Activated CD8-positive, alpha-beta memory T cell treated with anti-CD3 and anti-CD28 coated beads for 48 hours (primary cell): ENCODE measurements around the gene SLC9A2.

Experiments
- DNase-seq, 3 experiments: peaks; one replicate each; pipeline ENCODE4 v3.0.0-alpha.2; 2020; ENCODE audit warnings: low read depth in 2 of 3, low spot score in 2 of 3

The SLC9A2 gene

DNA sequence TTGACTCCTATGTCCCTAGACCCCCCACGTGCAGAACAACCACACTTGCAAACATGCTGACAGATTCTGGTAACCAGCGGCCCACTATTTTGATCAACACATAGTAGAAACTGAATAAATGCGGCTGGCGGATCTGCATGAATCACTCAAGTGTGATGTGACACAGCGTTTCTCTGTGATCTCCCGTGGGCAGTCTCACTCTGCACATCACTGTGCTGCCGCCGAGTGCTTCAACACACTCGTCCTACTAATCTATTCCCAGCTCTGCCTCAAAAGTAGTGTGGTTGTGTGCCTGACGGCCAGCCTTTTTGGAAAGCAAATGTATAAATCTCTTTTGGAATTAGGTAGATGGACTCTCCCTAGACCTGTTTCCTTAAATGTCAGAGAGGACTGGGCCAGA lies 105.2 kb downstream of the SLC9A2 start:
- DNase-seq, result no peak

DNA sequence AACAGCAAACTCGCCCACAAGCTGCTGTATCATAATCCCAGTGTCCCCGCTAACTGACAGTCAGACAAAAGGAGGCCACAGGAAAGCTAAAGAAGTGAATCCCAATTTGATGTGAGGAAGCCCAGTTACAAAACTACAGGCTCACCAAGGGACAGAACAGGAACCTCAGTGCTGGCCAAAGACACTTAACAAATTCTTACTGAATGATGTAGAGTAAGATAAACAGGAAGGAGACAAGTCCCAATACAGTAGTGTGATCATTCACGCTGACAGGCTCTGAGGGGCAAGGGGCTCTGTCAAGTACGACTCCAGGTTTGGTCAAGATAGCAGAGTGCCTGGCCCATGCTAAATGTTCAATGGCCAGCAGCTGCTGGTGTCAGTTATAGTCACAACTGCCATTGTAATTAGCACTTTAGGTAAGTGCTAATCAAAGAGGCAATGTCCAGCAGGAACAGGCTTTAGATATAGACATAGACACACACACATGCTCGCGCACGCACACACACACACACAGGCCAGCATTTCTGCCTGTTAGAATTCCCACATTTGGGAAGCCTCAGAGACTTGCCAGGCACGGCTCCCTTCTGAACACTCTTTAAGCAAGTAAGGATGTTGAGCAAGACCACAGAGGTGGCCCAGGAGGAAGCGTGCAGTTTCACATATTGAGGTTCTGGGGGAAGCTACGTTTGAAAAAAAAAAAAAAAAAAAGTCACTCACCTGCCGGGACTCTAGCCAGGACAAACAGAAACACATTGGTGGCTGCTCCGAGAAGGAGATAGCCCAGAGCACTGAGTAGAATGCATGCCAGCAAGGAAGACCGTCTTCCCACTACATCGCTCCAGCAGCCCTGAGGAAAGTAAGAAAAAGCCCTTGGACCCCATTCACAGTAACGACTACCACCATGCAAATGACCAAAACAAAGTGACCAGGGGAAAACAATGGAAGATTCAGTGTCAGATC lies 107.1 kb downstream of the SLC9A2 start:
- no peak for DNase-seq

DNA sequence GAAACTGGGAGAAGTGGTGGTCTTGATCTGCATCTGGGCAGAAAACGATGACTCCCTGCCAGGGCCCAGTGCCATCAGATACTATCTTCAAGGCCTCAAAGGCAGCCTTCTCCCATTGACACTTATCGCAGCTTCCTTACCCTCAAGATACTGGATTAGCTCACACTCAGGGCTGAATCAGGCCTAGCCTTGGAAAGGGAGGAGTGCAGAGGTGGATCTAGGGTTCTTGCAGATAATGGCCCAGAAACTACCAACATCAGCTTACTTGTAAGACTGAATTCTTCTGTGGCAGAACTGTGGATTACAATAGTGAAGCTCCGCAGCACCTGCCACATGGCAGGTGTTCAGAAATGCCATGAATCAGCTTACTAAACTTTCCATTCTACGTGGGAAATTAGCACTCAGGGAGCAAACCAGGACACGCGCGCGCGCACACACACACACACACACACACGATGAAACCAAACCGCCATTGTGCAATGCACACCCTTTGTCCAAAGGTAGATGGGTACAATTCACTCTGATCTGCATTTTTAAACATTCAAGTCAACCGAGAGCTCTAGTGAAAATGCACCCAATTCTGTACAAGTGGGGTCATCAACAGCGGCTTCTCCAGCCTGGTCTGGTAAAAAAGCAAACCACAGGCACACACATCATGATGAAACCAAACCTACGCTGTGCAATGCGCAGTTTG lies 116.2 kb downstream of the SLC9A2 start:
- DNase-seq, result no peak

DNA sequence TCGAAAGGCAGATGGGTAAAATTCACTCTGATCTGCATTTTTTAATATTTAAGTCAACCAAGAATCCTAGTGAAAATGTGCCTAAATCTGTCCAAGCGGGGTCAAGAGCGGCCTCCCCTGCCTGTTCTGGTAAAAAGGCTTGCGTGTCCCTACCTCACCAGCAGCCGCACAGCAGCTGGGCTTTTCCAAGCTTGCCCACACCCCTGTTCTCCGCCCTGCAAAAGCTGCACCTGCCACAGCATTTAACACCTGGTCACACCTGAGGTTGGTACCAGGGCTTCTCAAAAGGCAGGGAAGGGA lies 116.7 kb downstream of the SLC9A2 start:
- DNase-seq, result no peak

DNA sequence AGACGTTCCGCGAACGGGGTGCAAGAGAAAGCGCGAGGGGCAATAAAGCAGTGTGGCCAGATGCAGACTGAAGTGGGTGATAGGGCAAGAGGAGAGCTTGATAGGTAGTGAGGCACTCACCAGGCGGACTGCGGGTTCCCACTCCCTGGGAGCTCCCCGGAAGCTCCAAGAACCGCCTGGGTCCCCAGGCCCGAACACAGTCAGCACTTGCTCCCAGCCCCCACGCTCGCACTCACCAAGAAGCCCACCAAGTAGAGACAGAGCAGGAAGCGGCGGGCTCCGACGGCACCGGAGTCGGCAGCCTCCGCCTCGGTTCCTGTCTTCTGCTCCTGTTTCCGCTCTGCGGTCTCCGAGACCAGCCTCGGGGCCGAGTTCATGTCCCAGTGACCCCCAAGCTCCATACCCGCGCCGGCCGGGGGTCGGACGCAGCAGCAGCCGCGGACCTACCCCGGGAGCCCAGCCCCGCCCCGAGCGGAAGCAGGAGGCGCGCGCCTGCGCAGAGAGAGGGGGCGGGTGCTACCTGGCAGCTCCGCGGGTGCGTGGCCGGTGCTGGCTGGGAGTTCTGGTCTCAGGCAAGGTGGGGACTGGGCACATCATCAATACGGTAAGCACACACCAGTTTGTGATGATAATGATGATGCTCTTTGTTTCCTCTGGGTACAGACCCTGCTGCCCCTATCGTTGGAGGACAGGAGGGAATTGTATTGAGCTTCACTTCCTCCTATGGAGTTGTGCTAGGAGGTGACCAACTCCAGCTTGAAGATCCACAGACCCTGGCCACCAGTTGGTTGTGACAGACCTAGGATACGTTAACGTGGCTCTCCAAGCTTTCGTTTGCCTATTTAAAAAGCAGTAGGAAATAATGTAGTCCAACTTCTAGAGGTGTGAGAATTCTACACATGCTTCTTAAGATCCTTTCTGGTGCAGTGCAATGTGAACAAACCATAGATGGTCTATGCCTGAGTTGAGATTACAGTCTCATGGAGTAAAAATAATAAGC lies 117.4 kb downstream of the SLC9A2 start:
- DNase-seq, result peak; percentile 69 to 78 (median 71)

DNA sequence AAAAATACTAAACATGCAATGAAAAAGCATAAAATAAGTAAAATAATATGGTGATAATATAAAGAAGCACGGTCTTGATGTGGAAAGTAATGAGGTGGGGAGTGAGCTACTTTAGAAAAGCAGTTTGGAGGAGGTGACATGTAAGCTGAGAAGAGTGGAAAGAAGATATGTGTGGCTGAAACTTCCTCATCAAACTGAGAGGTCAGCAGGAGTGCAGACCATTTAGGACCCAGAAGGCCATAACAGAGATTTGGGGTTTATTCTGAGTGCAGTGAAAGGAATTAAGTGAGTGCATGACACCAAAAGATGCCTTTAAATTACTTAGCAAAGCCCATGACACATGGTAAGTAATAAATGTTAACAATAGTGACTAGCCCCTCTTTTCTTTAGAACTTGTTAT lies 118.1 kb downstream of the SLC9A2 start:
- DNase-seq, result no peak

DNA sequence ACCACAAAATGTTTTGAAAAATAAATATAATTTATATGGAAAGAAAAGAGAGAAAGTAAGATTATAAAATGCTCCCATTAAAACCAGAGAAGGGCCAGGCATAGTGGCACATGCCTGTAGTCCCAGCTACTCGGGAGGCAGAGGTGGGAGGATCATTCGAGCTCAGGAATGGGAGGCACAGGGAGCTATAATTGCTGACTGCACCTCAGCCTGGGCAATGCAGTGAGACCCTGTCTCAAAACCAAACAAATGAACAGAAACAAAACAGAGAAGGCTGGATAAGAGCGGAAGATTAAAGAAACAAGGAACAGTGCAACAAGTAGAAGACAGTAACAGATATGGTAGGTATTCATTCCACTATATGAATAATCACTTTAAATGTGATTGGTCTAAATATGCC lies 123.9 kb downstream of the SLC9A2 start:
- DNase-seq, result no peak

DNA sequence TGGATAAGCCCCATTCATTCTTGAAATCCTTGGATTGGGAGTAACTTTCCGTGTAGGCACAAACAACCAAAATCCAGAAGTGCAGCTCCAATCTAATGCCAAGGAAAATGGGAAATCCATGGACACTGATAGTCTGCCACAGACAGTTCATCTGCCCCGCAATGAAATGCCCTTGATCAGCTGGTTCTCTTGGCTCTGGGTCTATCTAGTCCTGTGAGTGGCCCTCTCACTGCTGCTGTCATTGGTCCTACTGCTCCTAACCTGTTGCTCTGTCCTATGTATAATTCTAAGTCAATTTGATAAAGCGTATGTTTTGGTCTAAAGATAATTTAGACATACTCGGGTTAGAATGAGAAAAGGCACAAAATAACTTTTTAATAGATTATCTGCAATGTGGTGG lies 128.8 kb downstream of the SLC9A2 start:
- DNase-seq, result no peak

DNA sequence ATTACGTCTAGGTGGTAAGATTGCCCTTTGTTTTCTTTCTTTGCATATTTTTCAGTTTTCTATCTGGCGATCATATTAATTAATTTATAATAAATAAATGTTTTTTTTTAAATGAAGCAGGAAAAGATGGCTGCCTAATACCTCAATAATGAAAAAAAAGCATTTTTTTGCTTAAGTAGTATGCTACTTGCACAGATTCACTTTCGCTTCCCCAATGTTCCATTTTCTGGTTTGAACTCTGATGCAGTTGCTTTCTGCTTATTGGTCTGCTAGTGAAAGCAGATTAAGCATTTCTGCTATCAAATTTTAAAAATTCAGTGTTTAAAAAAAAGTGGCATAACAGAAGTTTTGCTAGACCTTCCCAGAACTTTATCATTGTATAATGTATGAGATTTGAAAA lies 130.6 kb downstream of the SLC9A2 start:
- no peak for DNase-seq

DNA sequence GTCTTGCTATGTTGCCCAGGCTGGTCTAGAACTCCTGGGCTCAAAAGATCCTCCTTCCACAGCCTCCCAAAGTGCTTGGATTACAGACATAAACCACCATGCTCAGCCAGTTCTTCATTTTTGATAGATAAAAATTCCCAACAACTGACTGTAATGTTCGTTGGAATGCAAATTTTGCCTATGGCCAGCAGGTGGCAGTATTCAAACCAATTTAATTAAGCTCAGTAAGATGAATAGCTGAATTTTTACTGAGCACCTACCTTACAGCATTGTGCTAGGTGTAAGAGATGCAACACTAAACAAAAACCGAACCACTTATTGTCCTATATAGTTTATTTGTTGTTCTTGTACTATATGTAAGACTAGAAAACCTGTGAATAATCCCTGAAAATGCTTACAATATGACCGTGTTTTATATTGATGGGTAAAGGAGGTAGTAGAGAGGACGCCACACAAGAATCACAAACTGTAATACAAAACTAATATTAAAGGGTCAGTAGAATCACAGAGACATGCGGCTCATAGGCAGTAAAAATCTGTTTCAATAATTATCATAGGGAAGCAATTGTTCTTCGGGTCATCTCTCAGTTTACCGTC lies 134.3 kb downstream of the SLC9A2 start:
- DNase-seq, result no peak

DNA sequence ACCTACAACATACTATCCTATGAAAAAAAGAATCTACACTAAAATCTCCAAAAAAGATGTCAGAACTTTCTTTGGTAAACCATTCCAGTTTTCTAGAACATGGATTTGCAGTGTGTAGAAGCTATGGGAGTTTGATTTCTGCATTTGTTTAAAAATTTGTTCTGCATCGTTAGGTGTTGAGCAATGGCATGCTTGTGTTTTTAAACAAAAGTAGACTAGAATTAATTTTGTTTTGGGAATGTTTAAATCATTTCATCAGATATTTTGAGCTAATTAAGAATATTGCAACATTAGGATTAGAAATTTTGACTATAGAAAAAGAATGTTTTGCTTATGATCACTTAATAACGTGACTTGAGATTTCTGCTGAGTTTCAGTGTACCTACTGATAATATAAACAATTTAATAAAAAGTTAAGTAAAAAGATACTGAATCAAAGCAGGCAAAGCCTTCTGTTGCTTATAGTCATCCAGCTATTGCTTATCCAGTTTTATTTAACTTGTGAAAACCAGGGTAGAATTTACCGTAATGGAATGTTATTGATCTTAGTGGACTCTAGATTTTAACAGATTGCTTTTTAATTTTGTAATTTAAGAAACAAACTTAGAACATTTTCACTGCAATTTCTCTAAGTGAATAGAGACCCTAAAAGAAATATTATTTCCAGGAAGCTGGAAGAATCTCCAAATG lies 135.2 kb downstream of the SLC9A2 start:
- DNase-seq, result no peak

DNA sequence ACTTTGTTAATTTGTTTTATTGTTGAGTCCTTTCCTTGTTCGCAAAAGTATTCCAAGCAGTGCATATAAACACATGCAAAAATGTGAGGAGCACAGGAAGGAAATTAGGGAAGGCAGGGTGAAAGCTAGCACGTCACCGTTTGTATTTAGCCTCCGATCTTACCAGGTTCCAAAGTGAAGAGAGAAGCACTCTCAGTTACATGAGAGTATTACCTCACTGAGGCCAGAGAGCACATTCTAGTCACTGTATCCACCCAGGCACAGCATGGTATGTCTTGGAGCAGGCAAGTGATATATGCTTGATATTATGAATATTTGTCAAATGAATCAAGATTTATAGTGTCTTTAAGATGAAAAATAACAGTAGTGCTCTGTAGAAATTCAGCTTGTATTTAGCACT lies 135.9 kb downstream of the SLC9A2 start:
- DNase-seq, result no peak

DNA sequence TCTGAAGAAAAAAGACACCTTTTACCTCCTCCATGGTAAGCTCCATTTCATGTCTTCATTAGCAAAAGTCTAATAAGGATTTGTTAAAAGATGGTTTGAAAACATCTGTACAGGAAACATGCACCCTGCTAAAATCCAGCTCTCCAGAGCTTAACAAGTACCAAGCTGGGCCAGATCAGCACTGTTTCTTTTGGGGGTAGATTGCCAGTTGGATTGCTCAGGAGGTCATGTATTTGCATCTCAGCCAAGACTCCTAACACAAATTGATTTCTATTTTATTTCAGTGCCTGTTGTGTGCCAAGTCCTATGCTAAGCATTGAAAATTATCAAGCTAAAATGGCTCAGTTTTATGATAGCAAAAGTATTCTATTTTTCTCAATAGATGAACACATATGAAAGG lies 139.1 kb downstream of the SLC9A2 start:
- DNase-seq, result no peak
